ENCODE data around the gene CTSG. TPM values are rescaled to one million over a fixed set of nuclear protein-coding genes. Genes with fewer than 3 reads are reported as not detected.
"Not testable (repeated sequence)": the region's sequence is repeated elsewhere in the genome, so short reads cannot be mapped to it uniquely, and the experiment has no call there.

CTSG gene, protein sequence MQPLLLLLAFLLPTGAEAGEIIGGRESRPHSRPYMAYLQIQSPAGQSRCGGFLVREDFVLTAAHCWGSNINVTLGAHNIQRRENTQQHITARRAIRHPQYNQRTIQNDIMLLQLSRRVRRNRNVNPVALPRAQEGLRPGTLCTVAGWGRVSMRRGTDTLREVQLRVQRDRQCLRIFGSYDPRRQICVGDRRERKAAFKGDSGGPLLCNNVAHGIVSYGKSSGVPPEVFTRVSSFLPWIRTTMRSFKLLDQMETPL
- polyA plus RNA-seq (ENCODE audit: insufficient read length in 3 of 3) = under 1 TPM; 0.18 to 0.93 (median 0.42) TPM

DNA sequence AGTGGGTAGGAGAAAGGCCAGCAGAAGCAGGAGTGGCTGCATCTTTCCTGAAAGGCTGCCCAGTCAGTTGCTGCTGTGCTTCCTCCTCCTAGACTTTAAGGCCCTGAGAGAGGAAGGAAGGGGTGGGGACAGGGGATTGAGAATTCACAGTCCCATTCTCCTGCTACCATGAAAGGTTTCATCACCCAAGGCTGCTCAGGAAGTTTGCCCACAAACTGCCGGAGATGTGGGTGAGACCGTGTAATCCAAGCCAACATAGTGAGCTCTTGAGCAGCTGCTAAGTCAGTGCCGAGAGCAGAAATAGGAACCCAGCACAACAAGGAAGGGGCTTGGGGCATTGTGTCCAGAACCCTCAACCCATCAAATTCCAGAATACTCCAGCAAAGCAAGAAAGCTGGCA, at the start of gene CTSG:
Gene CTSG (minus strand): TSS at position 69 of the 400 bp plus-strand sequence. CDS start 27 bp downstream, at position 42.
- DNase-seq (ENCODE audit: low read depth in 3 of 3, low spot score in 2 of 3) = no peak

DNA sequence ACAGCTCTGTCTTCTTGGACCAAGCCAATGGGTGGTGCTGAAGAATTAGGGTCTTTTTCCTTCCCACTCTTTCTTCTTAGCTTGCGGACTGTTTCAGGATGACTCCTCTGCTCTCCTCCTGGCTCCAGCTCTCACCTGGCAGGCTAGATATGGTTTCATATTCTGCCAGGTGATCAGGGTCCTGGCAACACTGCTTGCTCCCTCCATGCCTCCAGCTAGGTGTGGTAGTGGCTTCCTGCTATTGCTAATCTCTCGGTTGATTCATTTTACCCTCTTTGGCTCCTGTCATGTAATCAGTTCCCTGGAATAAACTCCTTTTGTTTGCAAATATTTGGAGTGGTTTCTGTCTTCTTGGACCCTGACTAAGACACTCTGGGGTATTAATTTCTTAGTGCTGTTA, 37.7 kb upstream of the CTSG start:
- DNase-seq (ENCODE audit: low read depth in 3 of 3, low spot score in 2 of 3) = no peak

DNA sequence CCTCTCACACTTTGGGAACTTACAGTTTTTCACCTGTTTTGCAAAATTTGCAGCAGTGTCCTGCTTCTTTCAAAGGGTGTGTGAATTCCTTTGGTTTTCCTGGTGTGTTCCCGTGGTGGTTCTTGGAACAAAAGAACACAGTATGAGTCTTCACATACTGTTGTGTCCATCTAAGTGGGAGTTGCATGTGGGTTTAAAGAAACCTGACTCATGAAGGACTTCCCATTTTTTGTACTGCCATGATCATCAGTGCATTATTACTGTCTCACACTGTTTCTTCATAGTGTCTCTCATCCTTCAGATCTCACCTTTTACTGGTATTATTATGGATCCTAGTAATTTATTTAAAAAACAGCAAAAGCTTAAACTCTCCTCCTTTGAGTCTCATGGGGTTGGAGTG, 37.2 kb upstream of the CTSG start:
- DNase-seq (ENCODE audit: low read depth in 3 of 3, low spot score in 2 of 3) = no peak

DNA sequence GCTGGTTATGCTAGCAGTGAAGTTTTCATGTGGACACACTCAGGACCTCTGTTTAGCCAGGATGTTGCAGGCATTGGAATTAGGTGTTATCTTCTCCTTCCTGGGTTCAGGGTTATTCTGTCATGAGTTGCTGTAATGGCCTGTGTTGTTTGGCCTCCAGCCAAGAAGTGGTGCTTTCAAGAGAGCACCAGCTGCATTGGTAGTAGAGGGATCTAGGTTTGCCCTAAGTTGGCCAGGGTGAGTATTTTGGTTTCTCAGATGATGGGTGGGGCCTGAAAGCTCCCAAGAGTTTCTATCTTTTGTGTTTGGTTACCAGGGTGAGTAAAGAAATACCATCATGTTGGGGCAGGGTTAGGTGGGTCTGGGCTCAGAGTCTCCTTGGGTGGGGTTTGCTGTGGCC, 36.1 kb upstream of the CTSG start:
- DNase-seq (ENCODE audit: low read depth in 3 of 3, low spot score in 2 of 3) = no peak

DNA sequence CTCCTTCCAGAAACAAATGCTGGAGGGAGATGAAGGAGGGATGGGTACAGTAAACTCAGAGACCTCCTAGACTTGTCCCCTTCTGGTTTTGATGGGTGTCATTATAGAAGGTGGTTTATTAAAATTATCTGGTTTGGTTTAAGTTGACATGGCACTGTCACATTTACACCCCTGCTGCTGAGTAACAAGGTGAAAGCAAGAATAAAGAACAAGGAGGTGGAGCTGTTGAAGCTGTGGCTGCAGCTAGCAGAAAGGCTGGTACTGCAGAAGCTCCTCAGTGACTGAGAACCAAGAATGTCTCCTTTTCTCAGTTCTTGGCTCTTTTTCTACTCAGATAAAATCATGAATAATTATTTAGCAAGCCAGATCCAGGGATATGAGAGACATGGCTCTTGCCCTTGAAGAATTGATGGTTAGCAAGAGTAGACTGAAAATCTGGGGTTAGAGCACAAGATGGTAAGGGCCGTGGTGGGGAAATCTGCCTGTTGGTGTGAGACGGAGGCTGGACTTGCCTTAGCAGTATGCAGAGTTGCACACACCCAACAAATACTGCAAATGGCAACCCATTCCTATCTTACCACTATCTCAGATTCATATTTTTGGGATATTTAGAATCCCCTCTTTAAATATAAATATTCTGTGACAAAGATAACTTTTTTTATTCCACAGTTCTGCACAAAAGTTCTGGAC, 33.8 kb upstream of the CTSG start, which contains the start of gene GZMH:
Gene GZMH (minus strand): TSS at position 31 of the 690 bp plus-strand sequence. CDS start 72 bp downstream, outside the sequence.
- DNase-seq (ENCODE audit: low read depth in 3 of 3, low spot score in 2 of 3) = no peak

DNA sequence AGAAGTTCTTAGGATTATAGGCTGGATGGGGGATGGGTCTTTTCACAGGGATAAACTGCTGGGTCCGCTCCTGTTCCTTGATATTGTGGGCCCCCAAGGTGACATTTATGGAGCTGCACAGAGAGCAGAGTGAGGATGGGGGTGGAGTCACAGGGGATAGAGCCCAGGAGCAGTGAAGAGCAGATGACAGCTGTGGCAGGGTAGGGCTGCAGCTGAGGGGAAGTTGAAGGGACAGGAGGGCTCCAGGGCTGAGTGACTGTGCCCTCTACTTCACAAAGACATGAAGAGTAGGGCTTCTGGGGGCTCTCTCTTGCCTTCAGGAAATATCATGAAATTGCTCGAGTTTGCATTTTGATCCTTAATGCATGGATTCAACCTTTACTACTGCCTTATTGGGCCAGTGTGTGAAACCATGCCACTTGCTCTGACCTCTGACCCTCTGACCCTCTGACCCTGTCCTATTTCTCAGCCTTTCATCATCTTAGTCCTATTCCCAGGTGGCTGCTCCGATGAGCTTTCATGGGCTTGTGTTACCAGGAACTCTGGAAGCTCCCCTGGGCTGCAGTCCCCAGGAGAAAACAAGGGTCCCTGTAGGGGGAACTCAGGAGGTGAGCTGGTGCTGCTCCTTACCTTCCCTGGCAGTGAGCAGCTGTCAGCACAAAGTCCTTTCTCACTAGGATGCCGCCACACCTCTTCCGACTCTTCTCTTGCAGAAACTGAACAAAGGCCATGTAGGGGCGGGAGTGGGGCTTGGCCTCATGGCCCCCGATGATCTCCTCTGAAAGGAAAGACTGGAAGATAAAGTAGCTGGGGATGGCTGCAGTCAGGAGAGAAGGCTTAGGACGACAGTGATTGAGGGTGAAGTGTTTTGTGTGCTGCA, 31.8 kb upstream of the CTSG start:
- no peak for DNase-seq (ENCODE audit: low read depth in 3 of 3, low spot score in 2 of 3)

DNA sequence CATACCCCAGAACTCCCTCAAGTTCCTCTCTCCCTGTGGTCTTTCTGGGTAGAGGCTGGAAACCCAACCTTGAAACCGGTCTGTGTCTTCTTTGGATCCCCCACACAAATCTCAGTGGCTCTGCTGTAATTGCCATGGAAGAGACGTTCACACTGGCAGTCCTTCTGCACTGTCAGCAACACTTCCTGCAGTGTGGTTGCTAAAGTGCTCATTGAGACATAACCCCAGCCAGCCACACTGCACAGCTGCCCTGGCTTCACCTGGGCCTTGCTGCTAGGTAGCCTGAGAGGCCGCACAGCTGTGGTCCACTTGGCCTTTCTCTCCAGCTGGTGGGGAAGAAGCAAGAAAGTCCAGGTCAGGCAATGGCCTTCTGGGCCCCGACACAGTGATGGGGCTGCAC, 31.0 kb upstream of the CTSG start:
- no peak for DNase-seq (ENCODE audit: low read depth in 3 of 3, low spot score in 2 of 3)

DNA sequence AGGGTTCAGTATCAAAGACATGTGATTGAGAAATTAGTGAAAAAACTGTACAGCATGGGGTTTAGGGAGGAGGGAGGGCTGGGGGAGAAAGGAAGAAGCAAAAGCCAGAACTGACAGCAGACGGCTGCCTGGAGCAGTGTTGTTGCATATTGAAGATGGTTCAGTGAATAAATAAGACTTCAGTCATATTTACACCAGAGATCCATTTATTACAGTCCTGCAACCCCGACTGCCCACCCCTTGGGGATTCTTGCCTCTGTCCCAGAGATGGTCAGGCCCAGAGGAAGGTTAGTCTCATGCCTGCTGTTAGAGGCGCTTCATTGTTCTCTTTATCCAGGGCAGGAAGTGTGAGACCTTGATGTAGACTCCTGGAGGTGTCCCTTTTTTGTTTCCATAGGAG, 30.2 kb upstream of the CTSG start:
- DNase-seq (ENCODE audit: low read depth in 3 of 3, low spot score in 2 of 3) = no peak

DNA sequence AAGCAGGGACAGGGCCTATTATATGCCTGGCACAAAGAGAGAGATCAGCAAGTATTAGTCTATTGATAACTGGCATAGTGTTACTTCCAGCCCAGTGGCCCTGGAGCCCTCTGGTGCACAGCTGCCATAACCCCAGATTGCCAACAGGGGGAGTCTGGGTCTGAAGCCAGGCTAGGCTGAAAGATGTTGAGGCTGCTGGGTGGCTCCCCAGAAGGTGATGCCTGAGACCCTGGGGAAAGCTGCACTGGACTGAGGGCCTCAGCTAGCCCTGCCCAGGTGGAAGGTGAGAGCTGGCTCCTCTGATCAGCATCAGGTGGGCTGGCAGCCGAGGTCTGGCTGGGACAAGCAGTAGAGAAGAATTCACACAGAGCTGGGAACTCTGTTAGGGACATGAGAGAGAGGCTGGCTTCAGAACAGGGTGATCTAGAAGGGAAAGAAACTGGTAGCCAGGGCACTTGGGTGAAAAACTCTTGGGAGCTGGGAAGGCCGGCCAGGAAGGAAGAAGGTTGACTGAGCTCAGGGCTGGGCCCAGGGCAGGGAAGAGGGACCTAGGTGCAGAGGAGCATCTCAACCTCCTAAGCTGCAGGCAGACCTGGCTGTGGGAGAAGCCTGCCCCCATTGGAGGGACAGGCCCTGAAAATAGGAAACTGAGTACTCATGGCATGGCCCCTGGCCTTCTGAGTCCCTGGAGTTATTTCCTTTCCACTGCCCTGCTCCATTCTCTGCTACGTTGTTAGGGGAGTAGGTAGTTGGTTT, 29.6 kb upstream of the CTSG start:
- no peak for DNase-seq (ENCODE audit: low read depth in 3 of 3, low spot score in 2 of 3)

DNA sequence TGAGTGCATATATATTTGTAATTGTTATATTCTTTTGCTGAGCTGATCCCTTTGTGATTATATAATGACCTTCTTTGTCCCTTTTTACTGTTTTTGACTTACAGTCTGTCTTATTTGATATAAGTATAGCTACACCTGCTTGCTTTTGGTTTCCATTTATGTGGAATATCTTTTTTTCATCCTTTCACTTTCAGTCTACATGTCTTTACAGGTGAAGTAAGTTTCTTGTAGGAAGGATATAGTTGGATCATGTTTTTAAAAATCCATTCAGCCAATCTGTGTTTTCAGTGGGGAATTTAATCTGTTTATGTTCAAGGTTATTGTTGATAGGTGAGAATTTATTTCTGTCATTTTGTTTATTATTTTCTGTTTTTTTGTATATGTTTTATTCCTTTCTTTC, 21.4 kb upstream of the CTSG start:
- DNase-seq (ENCODE audit: low read depth in 3 of 3, low spot score in 2 of 3) = no peak

DNA sequence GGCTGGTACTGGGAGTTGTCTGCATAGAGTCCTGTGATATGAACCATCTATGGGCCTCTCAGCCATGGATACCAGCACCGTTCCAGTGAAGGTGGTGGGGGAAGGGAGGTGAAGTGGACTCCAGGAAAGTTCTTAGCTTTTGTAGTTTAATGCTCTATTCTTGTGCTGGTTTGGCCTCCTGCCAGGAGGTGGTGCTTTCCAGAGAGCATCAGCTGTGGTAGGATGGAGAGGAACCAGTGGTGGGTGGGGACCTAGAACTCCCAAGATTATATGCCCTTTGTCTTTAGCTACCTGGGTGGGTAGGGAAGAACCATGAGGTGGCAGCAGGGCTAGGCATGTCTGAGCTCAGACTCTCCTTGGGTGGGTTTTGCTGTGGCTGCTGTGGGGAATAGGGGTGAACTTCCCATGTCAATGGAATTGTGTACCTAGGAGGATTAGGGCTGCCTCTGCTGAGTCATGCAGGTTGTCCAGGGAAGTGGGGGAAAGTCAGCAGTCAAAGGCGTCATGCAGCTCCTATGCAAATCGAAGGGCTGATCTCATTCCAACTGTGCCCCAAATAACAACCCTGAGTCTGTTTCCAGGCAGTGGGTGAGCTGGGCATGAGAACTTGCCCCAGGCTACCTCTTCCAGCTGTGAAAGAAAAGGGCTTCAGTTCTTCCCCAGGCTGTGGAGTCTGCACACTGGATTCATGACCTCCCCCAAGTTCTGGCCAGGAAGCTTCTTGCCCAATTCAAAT, 19.2 kb upstream of the CTSG start:
- DNase-seq (ENCODE audit: low read depth in 3 of 3, low spot score in 2 of 3) = no peak

DNA sequence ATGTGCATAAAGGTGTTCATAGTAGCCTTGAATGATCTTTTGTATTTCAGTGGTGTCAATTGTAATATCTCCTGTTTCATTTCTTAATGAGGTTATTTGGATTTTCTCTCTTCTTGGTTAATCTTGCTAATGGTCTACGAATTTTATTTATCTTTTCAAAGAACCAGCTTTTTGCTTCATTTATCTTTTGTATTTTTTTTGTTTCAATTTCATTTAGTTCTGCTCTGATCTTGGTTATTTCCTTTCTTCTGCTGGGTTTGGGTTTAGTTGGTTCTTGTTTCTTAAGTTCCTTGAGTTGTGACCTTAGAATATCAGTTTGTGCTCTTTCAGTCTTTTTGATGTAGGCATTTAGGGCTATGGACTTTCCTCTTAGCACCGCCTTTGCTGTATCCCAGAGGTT, 15.0 kb upstream of the CTSG start:
- DNase-seq (ENCODE audit: low read depth in 3 of 3, low spot score in 2 of 3) = not testable (repeated sequence)

DNA sequence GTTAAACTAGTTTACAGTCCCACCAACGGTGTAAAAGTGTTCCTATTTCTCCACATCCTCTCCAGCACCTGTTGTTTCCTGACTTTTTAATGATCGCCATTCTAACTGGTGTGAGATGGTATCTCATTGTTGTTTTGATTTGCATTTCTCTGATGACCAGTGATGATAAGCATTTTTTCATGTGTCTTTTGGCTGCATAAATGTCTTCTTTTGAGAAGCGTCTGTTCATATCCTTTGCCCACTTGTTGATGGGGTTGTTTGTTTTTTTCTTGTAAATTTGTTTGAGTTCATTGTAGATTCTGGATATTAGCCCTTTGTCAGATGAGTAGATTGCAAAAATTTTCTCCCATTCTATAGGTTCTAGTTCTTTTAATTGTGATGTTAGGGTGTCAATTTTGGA, 8.4 kb upstream of the CTSG start:
- DNase-seq (ENCODE audit: low read depth in 3 of 3, low spot score in 2 of 3) = not testable (repeated sequence)

DNA sequence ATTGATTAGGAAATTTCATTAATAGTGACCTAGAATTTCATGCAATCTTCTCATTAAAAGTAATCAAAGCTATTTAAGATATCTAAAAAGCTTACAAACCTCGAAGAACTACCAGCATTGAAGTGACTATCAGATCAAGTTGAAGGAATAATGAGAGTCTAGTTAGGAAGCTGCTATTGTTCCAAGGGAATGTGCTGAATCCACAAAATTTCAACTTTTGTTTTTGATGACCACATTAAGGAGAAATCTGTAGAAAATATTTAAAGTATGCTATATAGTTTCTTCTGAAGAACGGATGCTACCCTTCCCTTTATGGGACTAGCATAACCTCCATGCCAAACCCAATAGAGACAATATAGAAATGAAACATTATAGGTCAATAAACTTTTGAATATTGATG, 2.5 kb upstream of the CTSG start:
- DNase-seq (ENCODE audit: low read depth in 3 of 3, low spot score in 2 of 3) = no peak

DNA sequence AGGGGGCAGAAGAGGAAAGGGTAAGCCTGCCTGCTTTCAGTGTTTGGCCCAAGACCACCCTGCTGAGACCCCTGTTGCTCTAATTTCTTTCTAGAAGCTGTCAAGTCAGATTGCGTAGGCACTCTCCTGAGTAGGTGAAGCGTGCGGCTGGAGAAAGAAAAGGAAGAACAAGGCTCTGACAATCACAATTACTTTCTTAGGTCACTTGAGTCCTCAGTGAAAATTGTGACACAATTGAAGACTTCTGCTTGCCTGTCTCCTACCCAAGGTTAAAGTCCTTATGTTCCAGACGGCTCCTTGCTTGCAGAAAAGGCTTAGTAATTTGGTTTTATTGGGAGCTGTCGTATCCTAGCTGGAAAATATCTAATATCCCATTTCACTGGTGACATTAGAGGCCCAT, 721 bp upstream of the CTSG start:
- no peak for DNase-seq (ENCODE audit: low read depth in 3 of 3, low spot score in 2 of 3)

DNA sequence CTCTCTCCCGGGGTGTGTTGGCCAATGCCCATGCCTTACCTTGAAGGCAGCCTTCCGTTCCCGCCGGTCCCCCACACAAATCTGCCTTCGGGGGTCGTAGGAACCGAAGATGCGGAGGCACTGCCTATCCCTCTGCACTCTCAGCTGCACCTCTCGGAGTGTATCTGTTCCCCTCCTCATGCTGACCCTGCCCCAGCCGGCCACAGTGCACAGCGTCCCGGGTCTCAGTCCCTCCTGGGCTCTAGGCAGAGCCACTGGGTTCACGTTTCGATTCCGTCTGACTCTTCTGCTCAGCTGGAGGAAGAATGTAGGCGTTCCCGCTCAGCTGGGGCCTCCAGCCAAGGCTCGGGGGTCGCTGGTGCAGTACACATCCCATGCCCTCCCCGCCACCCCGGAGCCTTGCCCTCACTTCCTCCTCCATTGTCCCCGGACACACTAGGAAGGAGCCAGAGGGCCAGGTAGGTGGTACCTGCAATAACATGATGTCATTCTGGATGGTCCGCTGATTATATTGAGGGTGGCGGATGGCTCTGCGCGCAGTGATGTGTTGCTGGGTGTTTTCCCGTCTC, 1.8 kb downstream of the CTSG start:
- DNase-seq (ENCODE audit: low read depth in 3 of 3, low spot score in 2 of 3) = no peak

DNA sequence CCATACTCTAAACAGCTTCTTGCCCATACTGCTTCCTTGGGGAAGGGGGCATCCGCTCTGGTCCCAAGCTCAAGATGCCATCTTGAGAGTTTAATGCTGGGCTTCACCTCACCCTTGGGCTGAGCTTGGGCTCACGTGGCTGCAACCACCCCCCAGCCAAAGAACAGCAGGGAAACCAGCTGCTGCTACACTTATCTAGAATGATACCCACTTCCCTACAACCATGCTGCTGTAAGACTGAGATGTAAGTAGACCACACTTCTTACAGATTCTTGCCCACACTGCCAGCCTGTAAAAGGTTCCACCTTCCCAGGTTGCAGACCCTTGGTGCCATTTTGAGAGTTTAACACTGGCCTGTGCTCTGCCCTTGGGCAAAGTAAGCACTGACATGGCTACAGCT, 9.7 kb downstream of the CTSG start:
- no peak for DNase-seq (ENCODE audit: low read depth in 3 of 3, low spot score in 2 of 3)

DNA sequence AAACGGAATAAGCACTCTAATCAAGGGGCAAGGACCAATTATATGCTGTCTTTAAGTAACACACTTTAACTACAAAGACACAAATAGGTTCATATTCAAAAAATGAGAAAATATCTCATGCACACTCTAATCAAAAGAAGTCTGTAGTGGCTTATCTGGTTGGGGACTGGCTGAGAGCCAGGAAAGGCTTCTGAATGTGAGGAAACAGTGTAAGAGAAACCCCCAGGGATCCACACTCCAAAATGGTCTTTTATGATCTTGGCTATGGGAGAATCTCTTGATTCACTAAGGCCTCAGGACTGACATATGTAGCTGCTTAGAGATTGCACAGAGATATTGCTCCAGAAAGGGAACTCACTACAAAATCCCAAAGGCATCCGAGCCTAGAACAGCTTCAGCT, 10.3 kb downstream of the CTSG start:
- DNase-seq (ENCODE audit: low read depth in 3 of 3, low spot score in 2 of 3) = no peak

DNA sequence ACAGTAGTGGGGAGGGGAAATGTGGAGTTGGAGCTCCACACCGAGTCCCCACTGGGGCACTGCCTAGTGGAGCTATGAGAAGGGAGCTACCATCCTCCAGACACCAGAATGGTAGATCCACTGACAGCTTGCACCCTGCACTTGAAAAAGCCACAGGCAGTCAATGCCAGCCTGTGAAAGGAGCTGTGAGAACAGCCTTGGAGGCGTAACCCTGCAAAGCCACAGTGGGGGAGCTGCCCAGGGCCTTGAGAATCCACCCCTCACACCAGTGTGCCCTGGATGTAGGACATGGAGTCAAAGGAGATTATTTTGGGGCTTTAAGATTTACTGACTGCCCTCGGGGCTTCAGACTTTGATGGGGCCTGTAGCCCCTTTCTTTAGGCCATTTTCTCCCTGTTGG, 12.5 kb downstream of the CTSG start:
- no peak for DNase-seq (ENCODE audit: low read depth in 3 of 3, low spot score in 2 of 3)

DNA sequence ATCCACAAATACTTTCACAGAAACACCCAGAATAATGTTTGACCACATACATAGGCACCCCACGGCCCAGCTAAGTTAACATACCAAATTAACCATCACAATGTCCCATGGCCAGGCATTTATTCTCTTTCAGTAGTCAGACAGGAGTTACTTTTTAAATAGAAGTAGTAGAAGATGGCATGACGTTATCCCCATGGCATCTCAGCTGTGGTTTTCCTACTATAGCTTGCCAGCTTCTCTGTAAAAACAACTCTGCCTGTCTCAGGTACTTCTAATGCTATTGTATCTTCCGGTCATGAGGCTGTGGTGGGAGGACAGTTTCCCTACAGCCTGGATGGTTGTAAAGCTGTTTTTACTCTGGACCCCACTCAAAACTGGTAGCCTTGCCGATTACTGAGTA, 19.3 kb downstream of the CTSG start:
- DNase-seq (ENCODE audit: low read depth in 3 of 3, low spot score in 2 of 3) = no peak

Data from right renal cortex interstitium (tissue), 3 donors.